Activated CD8-positive, alpha-beta T cell treated with anti-CD3 and anti-CD28 coated beads for 36 hours (primary cell): ENCODE data around the gene SEC63. TPM values are rescaled to one million over a fixed set of nuclear protein-coding genes. Genes with fewer than 3 reads are reported as not detected.

Experiments used
- ATAC-seq: fragments of 200-7000 bp; cut with Tn5 transposase; one replicate; pipeline ENCODE4 v1.10.0; 2021; ENCODE audit warnings: mild to moderate bottlenecking, moderate library complexity
- CTCF ChIA-PET: fragments of 350-600 bp; sonication (Branson Sonifier 250); formaldehyde crosslinking; loops from one replicate; lab custom pipeline; 2021; ENCODE audit warnings: antibody characterized with exemption; lab: Charles Lee
- POLR2A ChIA-PET: fragments of 350-600 bp; sonication (Branson Sonifier 250); formaldehyde crosslinking; loops from one replicate; lab custom pipeline; 2021; ENCODE audit warnings: antibody characterized with exemption; lab: Charles Lee
- DNase-seq: peaks from one replicate; pipeline ENCODE4 v3.0.0-alpha.2; 2020
- H3K27ac Mint-ChIP-seq: one replicate; pipeline ENCODE4 v1.8.0; 2021; ENCODE audit warnings: mild to moderate bottlenecking, mixed read lengths
- H3K27me3 Mint-ChIP-seq: one replicate; pipeline ENCODE4 v1.8.0; 2021; ENCODE audit warnings: mixed read lengths
- H3K36me3 Mint-ChIP-seq: one replicate; pipeline ENCODE4 v1.8.0; 2021; ENCODE audit warnings: low read depth, mixed read lengths
- H3K4me1 Mint-ChIP-seq: one replicate; pipeline ENCODE4 v1.8.0; 2021; ENCODE audit warnings: low read depth, mixed read lengths
- H3K4me3 Mint-ChIP-seq: one replicate; pipeline ENCODE4 v1.8.0; 2021; ENCODE audit warnings: mild to moderate bottlenecking, moderate library complexity, mixed read lengths
- H3K9me3 Mint-ChIP-seq: one replicate; pipeline ENCODE4 v1.8.0; 2021; ENCODE audit warnings: mixed read lengths
- intact Hi-C: fragments of 100-400 bp; cut with micrococcal nuclease; formaldehyde crosslinking; loops from one replicate; pipeline ENCODE4 v1.10.0; 2022
- total RNA-seq, 2 experiments: library from RNA; stranded (reverse); gene quantifications; one replicate each; pipeline ENCODE4 v1.2.3, GENCODE V29; 2021
- TF ChIP-seq, protein P1 (sequence below): fragments of 200-600 bp; IDR thresholded peaks from one replicate; pipeline ENCODE4 v1.8.0; 2022; ENCODE audit warnings: antibody characterized with exemption, mild to moderate bottlenecking

Gene SEC63
- total RNA-seq, 2 experiments from 2014 or later, result 89.9 to 90.7 TPM

DNA sequence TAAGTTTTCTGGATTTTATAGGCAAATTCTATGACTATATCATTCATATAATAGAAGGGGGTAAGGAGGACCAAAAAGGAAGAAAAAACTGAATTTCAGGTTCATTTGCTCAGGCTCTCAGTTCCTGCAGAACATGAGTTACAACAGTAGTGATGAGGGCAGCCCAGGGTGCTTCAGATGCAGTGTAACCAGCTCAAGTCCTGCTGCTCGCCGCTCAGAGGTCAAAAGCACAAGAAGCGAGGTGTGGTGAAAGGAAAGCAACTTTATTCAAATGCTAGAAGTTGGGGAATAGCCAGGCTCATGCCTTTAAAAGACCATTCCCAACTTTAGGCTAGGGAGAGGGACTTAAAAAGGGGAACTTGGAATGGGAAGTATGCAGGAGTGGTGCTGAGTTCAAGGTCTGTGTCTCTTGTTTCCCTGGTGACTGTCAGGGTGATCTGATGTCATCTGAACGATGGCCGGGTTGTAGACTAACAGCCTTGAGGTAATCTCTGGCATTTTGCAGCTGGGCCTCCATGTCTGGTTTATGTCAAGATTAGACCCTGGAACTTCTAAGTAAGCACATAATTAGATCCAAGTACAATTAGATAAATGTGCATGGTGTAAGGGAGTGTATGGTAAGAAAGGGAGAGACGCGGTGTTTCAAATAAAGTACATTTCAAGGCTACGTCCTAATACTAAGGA is 14.5 kb upstream of the SEC63 start:
- DNase-seq, result no peak
- POLR2A ChIA-PET, result interaction anchor here (0.5 kb wide), 1 partner anchor 58 kb away, joined by 3 read pairs; no protein-coding TSS in a partner anchor
- Mint-ChIP-seq H3K27me3 (no peaks in the 10 kb centered on the region), H3K27ac (no peak overlapping the region), H3K36me3 (no peaks in the 10 kb centered on the region), H3K9me3 (no peaks in the 10 kb centered on the region), H3K4me1 (no peaks in the 10 kb centered on the region), H3K4me3 (no peak overlapping the region)
- CTCF ChIA-PET, result no interaction called here
- ATAC-seq, result no peak
- intact Hi-C loops, result no loop called here
- TF ChIP-seq, protein P1, sequence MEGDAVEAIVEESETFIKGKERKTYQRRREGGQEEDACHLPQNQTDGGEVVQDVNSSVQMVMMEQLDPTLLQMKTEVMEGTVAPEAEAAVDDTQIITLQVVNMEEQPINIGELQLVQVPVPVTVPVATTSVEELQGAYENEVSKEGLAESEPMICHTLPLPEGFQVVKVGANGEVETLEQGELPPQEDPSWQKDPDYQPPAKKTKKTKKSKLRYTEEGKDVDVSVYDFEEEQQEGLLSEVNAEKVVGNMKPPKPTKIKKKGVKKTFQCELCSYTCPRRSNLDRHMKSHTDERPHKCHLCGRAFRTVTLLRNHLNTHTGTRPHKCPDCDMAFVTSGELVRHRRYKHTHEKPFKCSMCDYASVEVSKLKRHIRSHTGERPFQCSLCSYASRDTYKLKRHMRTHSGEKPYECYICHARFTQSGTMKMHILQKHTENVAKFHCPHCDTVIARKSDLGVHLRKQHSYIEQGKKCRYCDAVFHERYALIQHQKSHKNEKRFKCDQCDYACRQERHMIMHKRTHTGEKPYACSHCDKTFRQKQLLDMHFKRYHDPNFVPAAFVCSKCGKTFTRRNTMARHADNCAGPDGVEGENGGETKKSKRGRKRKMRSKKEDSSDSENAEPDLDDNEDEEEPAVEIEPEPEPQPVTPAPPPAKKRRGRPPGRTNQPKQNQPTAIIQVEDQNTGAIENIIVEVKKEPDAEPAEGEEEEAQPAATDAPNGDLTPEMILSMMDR, result no peak

DNA sequence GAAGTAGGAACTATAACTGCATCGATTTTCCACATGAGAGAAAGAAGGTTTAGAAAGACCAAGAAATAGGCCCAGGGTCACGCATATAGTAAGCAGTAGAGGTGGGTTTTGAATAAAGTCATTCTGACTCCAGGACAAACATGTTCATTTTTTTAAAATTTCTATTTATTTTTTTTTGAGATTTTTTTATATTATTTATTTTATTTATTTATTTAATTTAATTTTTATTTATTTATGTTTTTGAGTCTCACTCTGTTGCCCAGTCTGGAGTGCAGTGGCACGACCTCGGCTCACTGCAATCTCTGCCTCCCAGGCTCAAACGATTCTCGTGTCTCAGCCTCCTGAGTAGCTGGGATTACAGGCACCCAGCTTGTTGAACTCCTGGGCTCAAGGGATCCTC is 13.2 kb upstream of the SEC63 start:
- H3K27ac Mint-ChIP-seq, result no peak overlapping the region
- intact Hi-C loops, result no loop called here
- POLR2A ChIA-PET, result no interaction called here
- TF ChIP-seq, protein P1, result no peak
- H3K27me3 Mint-ChIP-seq, result no peaks in the 10 kb centered on the region
- H3K4me1 Mint-ChIP-seq, result no peaks in the 10 kb centered on the region
- H3K9me3 Mint-ChIP-seq, result no peaks in the 10 kb centered on the region
- H3K36me3 Mint-ChIP-seq, result no peaks in the 10 kb centered on the region
- no peak overlapping the region for H3K4me3 Mint-ChIP-seq
- ATAC-seq (no peak), DNase-seq (no peak)
- CTCF ChIA-PET, result no interaction called here

DNA sequence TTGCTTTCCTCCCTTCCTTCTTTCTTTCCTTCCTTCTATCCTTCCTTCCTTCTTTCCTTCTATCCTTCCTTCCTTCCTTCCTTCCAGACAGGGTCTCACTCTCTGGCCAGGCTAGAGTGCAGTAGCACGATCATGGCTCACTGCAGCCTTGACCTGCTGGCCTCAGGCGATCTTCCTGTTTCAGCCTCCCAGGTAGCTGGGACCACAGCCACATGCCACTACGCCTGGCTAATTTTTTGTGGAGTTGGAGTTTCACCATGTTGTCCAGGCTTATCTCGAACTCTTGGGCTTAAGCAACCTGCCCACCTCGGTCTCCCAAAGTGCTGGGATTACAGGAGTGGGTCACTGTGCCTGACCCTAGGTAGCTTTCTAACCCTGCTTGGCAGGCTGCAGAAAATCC is 12.2 kb upstream of the SEC63 start:
- CTCF ChIA-PET, result interaction anchor here (0.6 kb wide), 1 partner anchor 48 kb away, joined by 5 read pairs; no protein-coding TSS in a partner anchor
- H3K4me1 Mint-ChIP-seq, result peaks cover under 1% of the 10 kb centered on the region
- H3K4me3 Mint-ChIP-seq, result no peak overlapping the region
- no peak for ATAC-seq
- TF ChIP-seq, protein P1, result no peak
- H3K36me3 Mint-ChIP-seq, result no peaks in the 10 kb centered on the region
- no peak overlapping the region for H3K27ac Mint-ChIP-seq
- intact Hi-C loops, result no loop called here
- no peaks in the 10 kb centered on the region for H3K9me3 Mint-ChIP-seq
- no peaks in the 10 kb centered on the region for H3K27me3 Mint-ChIP-seq
- no peak for DNase-seq
- POLR2A ChIA-PET, result no interaction called here

DNA sequence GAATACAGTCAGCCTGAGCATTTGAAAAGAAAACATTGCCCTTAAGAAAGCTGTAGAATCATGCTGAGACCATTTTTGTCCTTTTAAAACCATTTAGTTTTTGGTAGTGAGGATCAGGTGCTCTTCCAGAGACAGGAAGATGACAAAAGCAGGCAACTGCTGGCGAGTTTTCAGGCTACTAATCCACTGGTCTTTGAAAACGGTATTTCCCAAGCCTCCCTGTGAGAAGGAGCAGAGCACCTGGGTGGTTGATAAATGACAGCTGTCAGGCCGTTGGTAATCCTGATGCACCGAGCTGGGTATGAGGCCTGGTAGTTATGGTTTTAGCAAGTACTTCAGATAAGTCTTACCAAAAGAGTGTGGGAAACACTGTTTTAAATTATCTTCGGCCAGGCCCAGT is 10.1 kb upstream of the SEC63 start:
- H3K9me3 Mint-ChIP-seq, result no peaks in the 10 kb centered on the region
- no peak overlapping the region for H3K4me3 Mint-ChIP-seq
- peaks cover 16% of the 10 kb centered on the region for H3K4me1 Mint-ChIP-seq
- TF ChIP-seq, protein P1, result no peak
- DNase-seq (no peak), ATAC-seq (no peak)
- H3K27me3 Mint-ChIP-seq, result no peaks in the 10 kb centered on the region
- CTCF ChIA-PET, result interaction anchor here (3.0 kb wide), 1 partner anchor 12 kb away, joined by 16 read pairs; no protein-coding TSS in a partner anchor
- intact Hi-C loops, result no loop called here
- H3K27ac Mint-ChIP-seq, result no peak overlapping the region
- no peaks in the 10 kb centered on the region for H3K36me3 Mint-ChIP-seq
- POLR2A ChIA-PET, result interaction anchor here (0.7 kb wide), 1 partner anchor 44 kb away, joined by 3 read pairs; no protein-coding TSS in a partner anchor

DNA sequence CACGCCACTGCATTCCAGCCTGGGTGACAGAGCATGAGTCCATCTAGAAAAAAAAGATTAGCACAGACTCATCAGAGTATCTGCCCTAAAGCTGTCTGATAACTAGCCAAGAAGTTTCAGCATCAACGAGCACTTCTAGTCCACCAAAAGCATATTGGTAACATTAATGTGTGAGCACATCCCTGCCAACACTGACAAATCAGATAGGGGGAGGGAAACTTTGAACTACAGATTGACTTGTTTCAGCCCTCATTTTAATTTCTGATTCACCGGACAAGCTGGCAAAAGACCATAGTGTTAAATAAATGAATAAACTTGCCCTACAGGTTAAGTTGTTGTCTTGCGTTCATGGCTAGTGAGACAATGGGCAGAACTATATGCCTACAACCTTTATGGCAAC is 7.7 kb upstream of the SEC63 start:
- Mint-ChIP-seq H3K27me3 (no peaks in the 10 kb centered on the region), H3K9me3 (no peaks in the 10 kb centered on the region), H3K27ac (no peak overlapping the region), H3K4me3 (no peak overlapping the region), H3K4me1 (peaks cover 16% of the 10 kb centered on the region), H3K36me3 (no peaks in the 10 kb centered on the region)
- intact Hi-C loops, result no loop called here
- ChIA-PET POLR2A (no interaction called here), CTCF (interaction anchor here (0.8 to 3.0 kb wide), 2 partner anchors 14 to 18 kb away, joined by 3 to 16 read pairs; no protein-coding TSS in a partner anchor)
- TF ChIP-seq, protein P1, result no peak
- no peak for DNase-seq
- ATAC-seq, result no peak
